ENCODE measurements around the gene BRIP1. TPM values are rescaled to one million over a fixed set of nuclear protein-coding genes. Genes with fewer than 3 reads are reported as not detected.
"Not testable (repeated sequence)": the region's sequence is repeated elsewhere in the genome, so short reads cannot be mapped to it uniquely, and the experiment has no call there.

BRIP1 gene
- total RNA-seq, 2 donors from 2014 or later: 1.3 to 3.9 TPM

GRCh38 chr17:61827649-61828395 lies 35.5 kb downstream of the BRIP1 start:
- TF ChIP-seq CTCF (IDR thresholded peaks at IDR 0.05) (no peak), POLR2A (IDR thresholded peaks at IDR 0.05) (no peak), POLR2AphosphoS5 (IDR thresholded peaks at IDR 0.05) (no peak)
- 97% methylated on average over 8 of the region's 8 CpGs for WGBS

GRCh38 chr17:61826866-61827265 lies 36.5 kb downstream of the BRIP1 start:
- 95% methylated on average over 1 of the region's 1 CpG for WGBS
- DNase-seq (ENCODE audit: low spot score); H3K27ac ChIP-seq; H3K9me3 ChIP-seq; H3K36me3 ChIP-seq; H3K27me3 ChIP-seq (replicated peaks; ENCODE audit: insufficient read depth); H3K4me3 ChIP-seq; H3K4me1 ChIP-seq (replicated peaks); intact Hi-C loops (cut with DNase I): not testable (repeated sequence)

More at GRCh38 chr17:61827649-61828395, 35.5 kb downstream of the BRIP1 start:
- no peaks in the 10 kb centered on the region for H3K27me3 ChIP-seq (replicated peaks; ENCODE audit: insufficient read depth)
- no peak for DNase-seq (ENCODE audit: low spot score)
- no peaks in the 10 kb centered on the region for H3K36me3 ChIP-seq
- H3K9me3 ChIP-seq: no peaks in the 10 kb centered on the region
- no peak overlapping the region for H3K4me3 ChIP-seq
- intact Hi-C loops (cut with DNase I): no loop called here
- H3K27ac ChIP-seq: no peak overlapping the region
- H3K4me1 ChIP-seq (replicated peaks): no peaks in the 10 kb centered on the region

- H3K4me3 ChIP-seq; intact Hi-C loops (cut with DNase I); H3K4me1 ChIP-seq (replicated peaks); H3K27me3 ChIP-seq (replicated peaks; ENCODE audit: insufficient read depth); H3K27ac ChIP-seq; DNase-seq (ENCODE audit: low spot score); H3K36me3 ChIP-seq; H3K9me3 ChIP-seq: not testable (repeated sequence)
- WGBS: 81% methylated on average over 2 of the region's 2 CpGs
Measured at GRCh38 chr17:61826198-61826597, 37.1 kb downstream of the BRIP1 start.

GRCh38 chr17:61825448-61826137 lies 37.7 kb downstream of the BRIP1 start:
- Histone ChIP-seq H3K9me3 (no peaks in the 10 kb centered on the region), H3K4me1 (replicated peaks) (no peaks in the 10 kb centered on the region), H3K36me3 (no peaks in the 10 kb centered on the region), H3K27me3 (replicated peaks; ENCODE audit: insufficient read depth) (no peaks in the 10 kb centered on the region), H3K4me3 (no peak overlapping the region), H3K27ac (no peak overlapping the region)
- TF ChIP-seq POLR2AphosphoS5 (IDR thresholded peaks at IDR 0.05): no peak
- no peak for TF ChIP-seq POLR2A (IDR thresholded peaks at IDR 0.05)
- no peak for TF ChIP-seq CTCF (IDR thresholded peaks at IDR 0.05)
- 94% methylated on average over 2 of the region's 2 CpGs for WGBS
- intact Hi-C loops (cut with DNase I): no loop called here
- DNase-seq (ENCODE audit: low spot score): no peak

- Histone ChIP-seq H3K4me3 (no peak overlapping the region), H3K36me3 (no peaks in the 10 kb centered on the region), H3K27ac (no peak overlapping the region), H3K4me1 (replicated peaks) (no peaks in the 10 kb centered on the region), H3K9me3 (no peaks in the 10 kb centered on the region), H3K27me3 (replicated peaks; ENCODE audit: insufficient read depth) (no peaks in the 10 kb centered on the region)
- intact Hi-C loops (cut with DNase I): no loop called here
- DNase-seq (ENCODE audit: low spot score): no peak
- 89% methylated on average over 6 of the region's 6 CpGs for WGBS
- no peak for TF ChIP-seq CTCF (IDR thresholded peaks at IDR 0.05)
- no peak for TF ChIP-seq POLR2A (IDR thresholded peaks at IDR 0.05)
- TF ChIP-seq POLR2AphosphoS5 (IDR thresholded peaks at IDR 0.05): no peak
Measured at GRCh38 chr17:61822326-61823285, 40.7 kb downstream of the BRIP1 start.

All from prostate gland (tissue), 2 donors.